ENCODE data around the gene RCE1. TPM values are rescaled to one million over a fixed set of nuclear protein-coding genes. Genes with fewer than 3 reads are reported as not detected.
A peak's percentile ranks its signal among the peaks of the same experiment; 100 is the strongest.

RCE1 gene
- total RNA-seq, 2 donors from 2014 or later, result 34.5 to 37.5 TPM

GRCh38 chr11:66846671-66847091, 3.4 kb downstream of the RCE1 start:
- Mint-ChIP-seq H3K4me1 (peaks cover 13% of the 10 kb centered on the region), H3K4me3 (no peak overlapping the region)
- 93 to 95% methylated on average over 4 of the region's 4 CpGs for WGBS, 2 experiments (ENCODE audit: insufficient coverage in 1 of 2, insufficient read length in 1 of 2)

GRCh38 chr11:66847461-66848232, 4.4 kb downstream of the RCE1 start:
- TF ChIP-seq CTCF (conservative IDR thresholded peaks at IDR 0.05), result no peak
- Mint-ChIP-seq H3K4me3 (no peak overlapping the region), H3K36me3 (ENCODE audit: low read depth) (peaks cover 14% of the 10 kb centered on the region), H3K27me3 (ENCODE audit: insufficient read depth) (no peaks in the 10 kb centered on the region), H3K9me3 (no peaks in the 10 kb centered on the region), H3K4me1 (peaks cover 10% of the 10 kb centered on the region), H3K27ac (no peak overlapping the region)
- H3K4me3 ChIP-seq (ENCODE audit: low read length), result no peak overlapping the region
- H3K27ac ChIP-seq (ENCODE audit: low read depth, low read length), result no peak overlapping the region
- no peak overlapping the region for H3K9ac ChIP-seq (ENCODE audit: extremely low read depth, low read length, poor library complexity, severe bottlenecking)
- WGBS, 2 experiments (ENCODE audit: insufficient coverage in 1 of 2, insufficient read length in 1 of 2), result 90 to 92% methylated on average over 7 to 14 of the region's 14 CpGs
- DNase-seq, result peak; percentile 45
- H3K27me3 ChIP-seq (ENCODE audit: control insufficient read depth, insufficient read depth, low read length, poor library complexity, severe bottlenecking), result no peaks in the 10 kb centered on the region
- H3K4me1 ChIP-seq (ENCODE audit: control insufficient read depth, insufficient read depth, low read length), result peaks cover 8% of the 10 kb centered on the region
- no peaks in the 10 kb centered on the region for H3K9me3 ChIP-seq (ENCODE audit: control insufficient read depth, low read length)
- peaks cover 25% of the 10 kb centered on the region for H3K36me3 ChIP-seq (ENCODE audit: control insufficient read depth, insufficient read depth, low read length)

More at GRCh38 chr11:66846671-66847091, 3.4 kb downstream of the RCE1 start:
- H3K4me1 ChIP-seq (ENCODE audit: control insufficient read depth, insufficient read depth, low read length), result peaks cover 8% of the 10 kb centered on the region
- peak; percentile 41 for DNase-seq
- H3K36me3 ChIP-seq (ENCODE audit: control insufficient read depth, insufficient read depth, low read length), result peaks cover 25% of the 10 kb centered on the region
- no peak overlapping the region for H3K27ac ChIP-seq (ENCODE audit: low read depth, low read length)
- H3K9me3 Mint-ChIP-seq, result no peaks in the 10 kb centered on the region
- no peaks in the 10 kb centered on the region for H3K9me3 ChIP-seq (ENCODE audit: control insufficient read depth, low read length)
- TF ChIP-seq CTCF (conservative IDR thresholded peaks at IDR 0.05), result no peak
- no peak overlapping the region for H3K4me3 ChIP-seq (ENCODE audit: low read length)
- no peak overlapping the region for H3K9ac ChIP-seq (ENCODE audit: extremely low read depth, low read length, poor library complexity, severe bottlenecking)
- H3K27me3 ChIP-seq (ENCODE audit: control insufficient read depth, insufficient read depth, low read length, poor library complexity, severe bottlenecking), result no peaks in the 10 kb centered on the region
- H3K36me3 Mint-ChIP-seq (ENCODE audit: low read depth), result peaks cover 14% of the 10 kb centered on the region
- H3K27ac Mint-ChIP-seq, result no peak overlapping the region
- H3K27me3 Mint-ChIP-seq (ENCODE audit: insufficient read depth), result no peaks in the 10 kb centered on the region

- 93 to 97% methylated on average over 17 to 28 of the region's 28 CpGs for WGBS, 2 experiments (ENCODE audit: insufficient coverage in 1 of 2, insufficient read length in 1 of 2)
Observed at GRCh38 chr11:66848671-66849500, 5.6 kb downstream of the RCE1 start.

More at GRCh38 chr11:66848671-66849500, 5.6 kb downstream of the RCE1 start:
- Histone ChIP-seq H3K9ac (ENCODE audit: extremely low read depth, low read length, poor library complexity, severe bottlenecking) (no peak overlapping the region), H3K36me3 (ENCODE audit: control insufficient read depth, insufficient read depth, low read length) (peaks cover 25% of the 10 kb centered on the region), H3K9me3 (ENCODE audit: control insufficient read depth, low read length) (no peaks in the 10 kb centered on the region), H3K4me1 (ENCODE audit: control insufficient read depth, insufficient read depth, low read length) (peaks cover 8% of the 10 kb centered on the region), H3K27me3 (ENCODE audit: control insufficient read depth, insufficient read depth, low read length, poor library complexity, severe bottlenecking) (no peaks in the 10 kb centered on the region), H3K4me3 (ENCODE audit: low read length) (no peak overlapping the region), H3K27ac (ENCODE audit: low read depth, low read length) (no peak overlapping the region)
- Mint-ChIP-seq H3K9me3 (no peaks in the 10 kb centered on the region), H3K27ac (no peak overlapping the region), H3K4me3 (no peak overlapping the region), H3K27me3 (ENCODE audit: insufficient read depth) (no peaks in the 10 kb centered on the region), H3K4me1 (peaks cover 9% of the 10 kb centered on the region), H3K36me3 (ENCODE audit: low read depth) (peaks cover 14% of the 10 kb centered on the region)
- DNase-seq, result peak; percentile 40
- no peak for TF ChIP-seq CTCF (conservative IDR thresholded peaks at IDR 0.05)
